Pancreas (tissue), 10 donors: ENCODE measurements around the gene GRM7. TPM values are rescaled to one million over a fixed set of nuclear protein-coding genes. Genes with fewer than 3 reads are reported as not detected.

Source experiments
- ATAC-seq, 4 donors: fragments of 200-7000 bp; cut with Tn5 transposase; one replicate each; pipeline versions ENCODE4 v1.8.0 to v1.9.1; 2020; ENCODE audit warnings: mild to moderate bottlenecking in 4 of 4, moderate library complexity in 4 of 4
- DNase-seq, 6 donors: peaks; one replicate each; pipeline ENCODE4 v3.0.0-alpha.2; 2020
- FAIRE-seq: peaks from 2 replicates; lab custom pipeline; 2012; peaks lifted over from hg19 to GRCh38; lab: Jason Lieb, UNC
- H3K27ac ChIP-seq, 4 donors: fragments of 200-600 bp; sonication (generic); 1 replicate in 3 of 4; 2 replicates in 1 of 4; pipeline versions ENCODE4 v1.5.0 to v1.8.0; 2020
- H3K27me3 ChIP-seq, 4 donors: fragments of 200-600 bp; one replicate each; pipeline ENCODE4 v1.8.0; 2021
- H3K36me3 ChIP-seq, 3 donors: fragments of 200-600 bp; sonication (generic) in 1 of 3; one replicate each; pipeline versions ENCODE4 v1.5.0 to v1.8.0; 2020 to 2021
- H3K4me1 ChIP-seq, 3 donors: fragments of 200-600 bp; one replicate each; pipeline ENCODE4 v1.8.0; 2021
- H3K4me3 ChIP-seq, 4 donors: fragments of 200-600 bp; sonication (generic) in 2 of 4; one replicate each; pipeline versions ENCODE4 v1.5.0 to v1.8.0; 2020 to 2021
- H3K9me3 ChIP-seq, 4 donors: fragments of 200-600 bp; one replicate each; pipeline ENCODE4 v1.8.0; 2021
- WGBS, 2 donors: extraction: QIAGEN DNeasy Blood & Tissue Kit; methylation state at CpG; one replicate each; pipeline ENCODE4 v1.1.7; 2013; 5-methylcytosine and 5-hydroxymethylcytosine counted together
- intact Hi-C, 3 donors: fragments of 100-400 bp; cut with DNase I; formaldehyde crosslinking; loops; one replicate each; pipeline versions ENCODE4 v1.11.1 to v1.14.2; 2022
- polyA plus RNA-seq, 2 donors: library from polyadenylated mRNA; stranded (reverse); fragments of 200-250 nt; gene quantifications; one replicate each; pipeline ENCODE4 v1.2.3, GENCODE V29; 2013
- total RNA-seq, 6 donors: library from RNA; stranded (reverse); fragmentation: NEBNext Ultra II Directional in 4 of 6; extraction: Animal tissue kit (Norgen Biotek cat#: 25700) in 4 of 6; gene quantifications; one replicate each; pipeline versions ENCODE4 v1.2.1 to v1.2.4, GENCODE V29; 2021 to 2023
- TF ChIP-seq, protein P1 (sequence below), 4 donors: fragments of 200-600 bp; sonication (generic) in 3 of 4; IDR thresholded peaks; one replicate each; pipeline versions ENCODE4 v1.5.0 to v1.8.0; 2021; ENCODE audit warnings: antibody characterized with exemption in 4 of 4
- donor health status: healthy with polysubstance abuse.
- donor health status: DM: no; HTN: no; CAD: no; lungs with moderate emphysema.
- donor health status: DM: no; HTN: no; CAD: no.
- donor health status: control.
- donor health status: control.
- donor health status: Bipolar disorder and iron deficiency.
- donor health status: DM: yes; HTN: yes; CAD: no.
- donor health status: DM: no; HTN: no; CAD: no.
- donor health status: DM: no; HTN: no; CAD: no.
- donor health status: DM: yes; HTN: yes; CAD: no.

Gene GRM7
- total and polyA plus RNA-seq, 8 donors, result 0.03 to 0.28 (median 0.18) TPM; not detected in 4

DNA sequence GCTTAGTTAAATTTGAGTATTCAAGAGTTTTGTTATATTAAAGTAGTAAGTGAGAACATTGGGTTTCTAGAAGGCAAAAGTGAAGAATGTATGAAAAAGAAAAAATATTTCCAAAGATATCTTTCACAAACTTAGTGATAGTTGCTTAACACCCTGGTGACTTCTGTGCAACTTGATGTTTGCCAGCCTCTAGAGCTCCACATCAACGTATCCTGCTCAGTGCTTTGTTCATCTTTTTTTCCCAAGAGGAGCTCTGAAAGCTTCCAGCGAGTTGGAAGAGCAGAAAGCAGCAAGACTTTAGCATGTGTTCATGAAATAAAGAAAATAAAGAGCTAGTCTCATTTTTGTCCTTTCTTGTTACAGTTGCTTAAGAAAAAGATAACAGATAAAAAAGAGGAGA, 225.5 kb downstream of the GRM7 start:
- H3K4me3 ChIP-seq, result no peak overlapping the region
- intact Hi-C loops, result no loop called here
- TF ChIP-seq, protein P1, sequence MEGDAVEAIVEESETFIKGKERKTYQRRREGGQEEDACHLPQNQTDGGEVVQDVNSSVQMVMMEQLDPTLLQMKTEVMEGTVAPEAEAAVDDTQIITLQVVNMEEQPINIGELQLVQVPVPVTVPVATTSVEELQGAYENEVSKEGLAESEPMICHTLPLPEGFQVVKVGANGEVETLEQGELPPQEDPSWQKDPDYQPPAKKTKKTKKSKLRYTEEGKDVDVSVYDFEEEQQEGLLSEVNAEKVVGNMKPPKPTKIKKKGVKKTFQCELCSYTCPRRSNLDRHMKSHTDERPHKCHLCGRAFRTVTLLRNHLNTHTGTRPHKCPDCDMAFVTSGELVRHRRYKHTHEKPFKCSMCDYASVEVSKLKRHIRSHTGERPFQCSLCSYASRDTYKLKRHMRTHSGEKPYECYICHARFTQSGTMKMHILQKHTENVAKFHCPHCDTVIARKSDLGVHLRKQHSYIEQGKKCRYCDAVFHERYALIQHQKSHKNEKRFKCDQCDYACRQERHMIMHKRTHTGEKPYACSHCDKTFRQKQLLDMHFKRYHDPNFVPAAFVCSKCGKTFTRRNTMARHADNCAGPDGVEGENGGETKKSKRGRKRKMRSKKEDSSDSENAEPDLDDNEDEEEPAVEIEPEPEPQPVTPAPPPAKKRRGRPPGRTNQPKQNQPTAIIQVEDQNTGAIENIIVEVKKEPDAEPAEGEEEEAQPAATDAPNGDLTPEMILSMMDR (IDR thresholded peaks at IDR 0.05), result no peak
- WGBS, 2 donors, result 63 to 76% methylated on average over 2 of the region's 2 CpGs
- FAIRE-seq, result no peak
- H3K27me3 ChIP-seq, result no peaks in the 10 kb centered on the region
- no peaks in the 10 kb centered on the region for H3K4me1 ChIP-seq
- no peak for ATAC-seq
- no peak for DNase-seq
- H3K36me3 ChIP-seq, result no peaks in the 10 kb centered on the region
- H3K27ac ChIP-seq, result no peak overlapping the region
- no peaks in the 10 kb centered on the region for H3K9me3 ChIP-seq

DNA sequence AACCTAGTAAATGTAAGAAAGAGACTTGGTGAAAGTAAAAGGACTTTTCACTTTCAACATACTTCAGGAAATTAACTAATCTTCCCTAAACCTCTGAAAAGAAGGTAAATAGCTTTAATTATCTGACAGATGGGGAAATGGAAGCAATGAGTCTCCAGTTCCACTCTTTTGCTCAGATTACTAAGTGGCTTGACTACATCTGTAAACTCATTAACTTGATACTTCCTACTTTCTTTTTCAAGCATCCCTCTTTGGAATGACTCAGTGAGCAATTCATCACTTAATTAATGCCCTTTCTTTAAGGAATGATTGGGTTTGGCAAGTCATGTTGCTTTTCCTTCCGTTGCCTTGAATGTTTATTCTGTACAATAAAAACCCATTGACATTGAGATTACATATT, 234.2 kb downstream of the GRM7 start:
- TF ChIP-seq, protein P1 (IDR thresholded peaks at IDR 0.05), result no peak
- Histone ChIP-seq H3K9me3 (no peaks in the 10 kb centered on the region), H3K4me3 (no peak overlapping the region), H3K27me3 (no peaks in the 10 kb centered on the region), H3K27ac (no peak overlapping the region), H3K36me3 (no peaks in the 10 kb centered on the region), H3K4me1 (no peaks in the 10 kb centered on the region)
- no peak for DNase-seq
- intact Hi-C loops, result no loop called here
- no peak for FAIRE-seq
- WGBS, 2 donors, result 45 to 50% methylated on average over 1 of the region's 1 CpG
- no peak for ATAC-seq

DNA sequence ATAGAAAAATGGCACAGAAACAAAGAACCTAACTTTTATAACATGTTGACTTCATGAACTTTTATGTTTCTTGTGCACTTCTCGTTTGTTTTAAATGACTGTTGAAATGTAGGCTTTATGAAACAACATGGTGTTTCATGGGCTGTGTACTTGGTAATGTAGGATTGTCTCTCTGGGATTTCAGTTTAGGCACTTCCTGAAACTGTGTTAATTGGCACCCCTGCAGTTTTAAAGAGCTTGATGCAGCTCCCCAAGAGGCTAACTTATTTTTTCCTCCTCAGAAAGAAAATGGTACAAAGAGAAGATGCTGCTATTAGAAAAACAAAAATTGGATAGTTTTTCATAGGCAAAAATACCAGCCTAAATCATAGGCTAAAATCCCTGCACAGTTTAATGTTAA, 239.2 kb downstream of the GRM7 start:
- TF ChIP-seq, protein P1 (IDR thresholded peaks at IDR 0.05), result no peak
- Histone ChIP-seq H3K4me1 (no peaks in the 10 kb centered on the region), H3K4me3 (no peak overlapping the region), H3K9me3 (no peaks in the 10 kb centered on the region), H3K27me3 (no peaks in the 10 kb centered on the region), H3K27ac (no peak overlapping the region), H3K36me3 (no peaks in the 10 kb centered on the region)
- ATAC-seq (no peak), DNase-seq (no peak), FAIRE-seq (no peak)
- WGBS, 2 donors, result 68 to 73% methylated on average over 1 of the region's 1 CpG
- intact Hi-C loops, result no loop called here

DNA sequence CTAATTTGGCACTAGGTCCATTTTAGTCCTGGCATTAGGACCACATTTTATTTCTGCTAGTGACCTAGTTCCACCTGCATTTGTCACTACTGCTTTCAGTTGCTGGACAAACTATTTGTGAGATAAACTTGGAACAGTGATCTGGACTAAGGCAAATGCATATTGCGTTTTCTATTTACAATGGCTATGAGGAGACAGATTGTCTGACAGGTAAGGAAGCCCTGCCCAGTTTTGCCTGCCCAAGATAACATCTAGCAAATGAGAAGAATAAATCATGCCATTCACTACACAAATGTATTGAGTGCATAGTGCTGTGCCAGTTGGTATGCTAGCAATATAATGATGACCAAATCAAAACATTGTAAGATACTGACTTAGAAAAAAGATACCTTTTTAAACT, 245.7 kb downstream of the GRM7 start:
- no peak overlapping the region for H3K4me3 ChIP-seq
- TF ChIP-seq, protein P1 (IDR thresholded peaks at IDR 0.05), result no peak

DNA sequence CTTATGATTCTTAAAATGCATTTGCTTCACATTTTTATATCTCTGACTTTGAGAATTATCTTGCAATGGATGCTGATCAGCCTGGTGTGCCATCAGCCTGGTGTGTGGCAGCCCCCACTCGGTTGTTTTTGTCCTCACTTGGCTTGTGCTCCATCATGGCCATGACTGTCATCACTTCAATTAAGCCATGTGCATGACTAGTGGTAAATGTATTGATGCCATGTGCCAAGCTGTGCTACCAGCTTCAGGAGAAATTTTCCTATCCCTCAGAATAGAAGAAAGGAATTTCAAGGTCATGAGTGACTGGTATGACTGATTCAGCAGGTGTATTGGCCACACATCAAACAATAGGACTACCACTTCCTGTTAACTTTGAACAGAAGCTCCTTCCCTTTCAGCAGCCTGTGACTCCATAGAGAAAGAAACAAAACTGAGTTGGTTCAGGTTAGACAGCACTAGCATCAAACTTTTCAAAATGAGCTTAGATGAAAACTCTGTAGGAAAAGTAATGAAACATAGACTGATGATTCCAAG, 251.7 kb downstream of the GRM7 start:
- peak; percentile 35 to 97 (median 86) for ATAC-seq
- TF ChIP-seq, protein P1 (IDR thresholded peaks at IDR 0.05), result no peak
- no peak overlapping the region for H3K27ac ChIP-seq

More for the DNA sequence above, 245.7 kb downstream of the GRM7 start:
- FAIRE-seq (no peak), DNase-seq (no peak), ATAC-seq (peak in 2 of 4 donors; percentile 43 to 60)
- intact Hi-C loops, result no loop called here
- Histone ChIP-seq H3K27me3 (no peaks in the 10 kb centered on the region), H3K9me3 (no peaks in the 10 kb centered on the region), H3K27ac (no peak overlapping the region), H3K4me1 (no peaks in the 10 kb centered on the region), H3K36me3 (no peaks in the 10 kb centered on the region)
- WGBS, 2 donors, result 10 to 17% methylated on average over 1 of the region's 1 CpG

More for the DNA sequence above, 251.7 kb downstream of the GRM7 start:
- Histone ChIP-seq H3K4me3 (no peak overlapping the region), H3K27me3 (no peaks in the 10 kb centered on the region), H3K4me1 (peaks cover 0 to 6% (median 3%) of the 10 kb centered on the region in 3 donors), H3K9me3 (no peaks in the 10 kb centered on the region), H3K36me3 (no peaks in the 10 kb centered on the region)
- FAIRE-seq, result no peak
- 67 to 69% methylated on average over 1 of the region's 1 CpG for WGBS, 2 donors
- intact Hi-C loops, result no loop called here
- DNase-seq, result peak in 2 of 6 donors; percentile 8 to 36
